ENCODE measurements around the gene NFE2. TPM values are rescaled to one million over a fixed set of nuclear protein-coding genes. Genes with fewer than 3 reads are reported as not detected.

NFE2 gene
- total RNA-seq, 1 donor from 2014 or later, result not detected

GRCh38 chr12:54340846-54341245 is 40.0 kb upstream of the NFE2 start:
- intact Hi-C loops (cut with micrococcal nuclease), result no loop called here
- no peak overlapping the region for H3K4me3 Mint-ChIP-seq
- ATAC-seq (ENCODE audit: low read depth) (no peak), DNase-seq (no peak)
- peaks cover 10% of the 10 kb centered on the region for H3K4me1 Mint-ChIP-seq
- no peaks in the 10 kb centered on the region for H3K9me3 Mint-ChIP-seq
- TF ChIP-seq CTCF (IDR thresholded peaks at IDR 0.05), result no peak
- ChIA-PET CTCF (interaction anchor here (0.5 to 1.1 kb wide), 3 partner anchors 19 to 161 kb away, joined by 3 to 7 read pairs (median 4); no protein-coding TSS in a partner anchor), POLR2A (interaction anchor here (0.6 kb wide), 1 partner anchor 446 kb away, joined by 3 read pairs; no protein-coding TSS in a partner anchor)
- H3K27ac Mint-ChIP-seq, result no peak overlapping the region
- H3K36me3 Mint-ChIP-seq (ENCODE audit: low read depth), result peaks cover 61% of the 10 kb centered on the region
- H3K27me3 Mint-ChIP-seq, result no peaks in the 10 kb centered on the region

- H3K27me3 Mint-ChIP-seq, result no peaks in the 10 kb centered on the region
- intact Hi-C loops (cut with micrococcal nuclease), result no loop called here
- ChIA-PET POLR2A (interaction anchor here (0.6 to 1.5 kb wide), 2 partner anchors 21 to 30 kb away, joined by 3 to 6 read pairs; no protein-coding TSS in a partner anchor), CTCF (interaction anchor here (1.2 kb wide), 1 partner anchor 14 kb away, joined by 4 read pairs; the partner anchor contains the start of gene COPZ1)
- H3K27ac Mint-ChIP-seq, result no peak overlapping the region
- H3K9me3 Mint-ChIP-seq, result no peaks in the 10 kb centered on the region
- no peak for TF ChIP-seq CTCF (IDR thresholded peaks at IDR 0.05)
- peaks cover 47% of the 10 kb centered on the region for H3K36me3 Mint-ChIP-seq (ENCODE audit: low read depth)
- no peak overlapping the region for H3K4me3 Mint-ChIP-seq
- no peak for DNase-seq
- H3K4me1 Mint-ChIP-seq, result peaks cover 6% of the 10 kb centered on the region
- ATAC-seq (ENCODE audit: low read depth), result no peak
These were observed 38.0 kb upstream of the NFE2 start for GRCh38 chr12:54338698-54339296.

DNA sequence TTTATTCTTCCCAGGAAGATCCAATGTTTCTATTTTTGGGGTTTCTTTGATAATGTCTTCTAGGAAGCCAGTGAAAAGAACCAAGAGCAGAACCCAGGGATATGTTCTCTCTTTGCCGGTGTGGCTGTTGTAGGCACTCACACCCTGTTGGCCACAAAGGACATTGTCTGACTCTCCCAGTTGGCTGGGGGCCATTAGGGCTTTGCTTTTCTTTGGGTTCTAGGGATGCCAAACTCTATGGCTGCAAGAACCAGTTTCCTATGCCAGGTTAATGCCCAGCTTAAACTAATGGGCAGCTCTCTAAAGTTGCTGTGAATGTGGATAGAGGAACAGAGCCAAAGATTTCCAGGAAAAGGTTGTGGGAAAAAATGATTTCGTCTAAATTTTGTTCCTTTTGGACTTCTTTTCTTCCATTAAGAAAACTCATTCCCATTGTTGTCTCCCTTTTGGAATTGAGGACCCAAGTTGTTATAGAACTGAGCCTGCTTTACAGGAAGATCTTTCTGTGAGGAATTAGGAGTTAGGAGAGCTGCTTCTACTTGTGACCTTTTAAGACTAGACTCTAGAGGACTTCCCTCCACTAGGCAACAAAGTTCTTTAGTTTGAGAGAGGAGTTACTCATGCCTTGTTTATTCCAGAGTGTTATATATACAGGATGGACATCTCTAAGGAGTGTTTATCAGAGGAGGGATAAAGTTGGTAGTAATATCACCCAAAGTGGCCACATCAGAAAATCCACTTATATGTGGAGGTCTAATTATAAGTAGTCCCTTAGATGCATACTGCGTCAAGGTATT is 37.2 kb upstream of the NFE2 start:
- TF ChIP-seq CTCF (IDR thresholded peaks at IDR 0.05), result no peak
- peaks cover 43% of the 10 kb centered on the region for H3K36me3 Mint-ChIP-seq (ENCODE audit: low read depth)
- no peak overlapping the region for H3K27ac Mint-ChIP-seq
- ChIA-PET CTCF (interaction anchor here (0.7 to 3.1 kb wide), 10 partner anchors 9 to 130 kb away, joined by 3 to 22 read pairs (median 4); partner anchors contain the start of gene COPZ1), POLR2A (interaction anchor here (0.6 to 1.5 kb wide), 3 partner anchors 21 to 48 kb away, joined by 3 to 6 read pairs (median 4); no protein-coding TSS in a partner anchor)
- H3K9me3 Mint-ChIP-seq, result no peaks in the 10 kb centered on the region
- ATAC-seq (ENCODE audit: low read depth), result no peak
- no peaks in the 10 kb centered on the region for H3K27me3 Mint-ChIP-seq
- no peak overlapping the region for H3K4me3 Mint-ChIP-seq
- H3K4me1 Mint-ChIP-seq, result peaks cover 9% of the 10 kb centered on the region
- DNase-seq, result no peak
- intact Hi-C loops (cut with micrococcal nuclease), result no loop called here

DNA sequence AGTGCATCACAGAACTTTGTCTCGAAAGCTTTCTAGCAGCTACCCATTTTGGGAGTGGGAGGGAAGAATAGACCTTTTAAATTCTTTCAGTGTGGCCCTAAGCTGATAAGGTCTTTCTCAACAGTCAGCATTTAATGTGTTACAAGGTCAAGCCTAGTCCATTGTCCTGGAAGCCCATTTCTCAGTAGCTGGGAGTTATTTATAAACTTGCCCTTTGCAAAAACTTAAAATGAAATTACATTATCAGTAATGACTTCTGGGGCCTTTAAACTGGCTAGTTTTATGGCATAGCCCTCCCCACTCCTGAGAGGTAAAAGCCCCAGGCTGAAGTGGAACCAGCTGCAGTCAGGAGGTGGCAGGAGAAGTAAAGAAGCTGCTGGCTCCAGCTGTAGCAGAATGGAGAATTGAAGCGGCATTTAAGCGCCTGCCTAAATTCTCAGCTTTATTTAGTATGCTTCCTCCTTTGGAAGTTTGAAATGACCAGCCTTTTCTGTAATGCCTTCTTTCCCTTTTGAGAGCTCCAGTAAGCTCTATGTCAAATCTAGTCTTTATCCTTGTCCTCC is 36.5 kb upstream of the NFE2 start:
- POLR2A ChIA-PET, result interaction anchor here (0.6 to 1.5 kb wide), 4 partner anchors 22 to 59 kb away, joined by 3 to 4 read pairs (median 4); no protein-coding TSS in a partner anchor
- H3K27me3 Mint-ChIP-seq, result no peaks in the 10 kb centered on the region
- ATAC-seq (ENCODE audit: low read depth), result no peak
- H3K9me3 Mint-ChIP-seq, result no peaks in the 10 kb centered on the region
- CTCF ChIA-PET, result interaction anchor here (0.7 to 3.1 kb wide), 9 partner anchors 9 to 129 kb away, joined by 3 to 22 read pairs (median 4); partner anchors contain the start of gene COPZ1
- no peak for DNase-seq
- H3K4me3 Mint-ChIP-seq, result no peak overlapping the region
- H3K36me3 Mint-ChIP-seq (ENCODE audit: low read depth), result peaks cover 36% of the 10 kb centered on the region
- no peak for TF ChIP-seq CTCF (IDR thresholded peaks at IDR 0.05)
- no peak overlapping the region for H3K27ac Mint-ChIP-seq
- peaks cover 9% of the 10 kb centered on the region for H3K4me1 Mint-ChIP-seq
- intact Hi-C loops (cut with micrococcal nuclease), result no loop called here
